ENCODE data around the gene CBX5.

- no peak for TF ChIP-seq CTCF (IDR thresholded peaks at IDR 0.05)
- TF ChIP-seq POLR2AphosphoS5 (IDR thresholded peaks at IDR 0.05): no peak
These were observed 12.4 kb upstream of the CBX5 start for GRCh38 chr12:54292083-54292930.

Data from gastroesophageal sphincter (tissue), 3 donors.